Heart right ventricle (tissue), 16 donors: ENCODE data around the gene ARHGAP22. TPM values are rescaled to one million over a fixed set of nuclear protein-coding genes. Genes with fewer than 3 reads are reported as not detected.

Source experiments
- ATAC-seq, 8 donors: fragments of 200-7000 bp; cut with Tn5 transposase; one replicate each; pipeline ENCODE4 v1.9.1; 2020; ENCODE audit warnings: mild to moderate bottlenecking in 8 of 8, moderate library complexity in 8 of 8, moderate number of reproducible peaks in 1 of 8
- DNase-seq, 2 donors: peaks; one replicate each; pipeline ENCODE4 v3.0.0-alpha.2; 2020
- H3K27ac ChIP-seq, 10 donors: fragments of 200-600 bp; sonication (generic) in 2 of 10; one replicate each; pipeline versions ENCODE4 v1.5.0 to v1.8.0; 2020 to 2022; ENCODE audit warnings: mild to moderate bottlenecking in 3 of 10
- H3K27me3 ChIP-seq, 7 donors: fragments of 200-600 bp; one replicate each; pipeline ENCODE4 v1.8.0; 2021 to 2022; ENCODE audit warnings: mild to moderate bottlenecking in 2 of 7
- H3K36me3 ChIP-seq, 9 donors: fragments of 200-600 bp; sonication (generic) in 1 of 9; one replicate each; pipeline versions ENCODE4 v1.5.0 to v1.8.0; 2020 to 2022; ENCODE audit warnings: mild to moderate bottlenecking in 2 of 9
- H3K4me1 ChIP-seq, 9 donors: fragments of 200-600 bp; sonication (generic) in 1 of 9; one replicate each; pipeline versions ENCODE4 v1.5.0 to v1.8.0; 2020 to 2022; ENCODE audit warnings: mild to moderate bottlenecking in 4 of 9
- H3K4me3 ChIP-seq, 10 donors: fragments of 200-600 bp; sonication (generic) in 2 of 10; one replicate each; pipeline versions ENCODE4 v1.5.0 to v1.8.0; 2020 to 2022; ENCODE audit warnings: mild to moderate bottlenecking in 7 of 10, moderate library complexity in 2 of 10
- H3K9me3 ChIP-seq, 11 donors: fragments of 200-600 bp in 10 of 11; sonication (generic) in 2 of 11; one replicate each; pipeline versions ENCODE4 v1.5.0 to v1.8.0; 2013 to 2022; ENCODE audit warnings: mild to moderate bottlenecking in 2 of 11, control low read depth in 1 of 11, moderate library complexity in 1 of 11
- CTCF ChIP-seq, 9 donors: fragments of 200-600 bp; sonication (generic) in 2 of 9; IDR thresholded peaks; one replicate each; pipeline versions ENCODE4 v1.5.0 to v1.8.0; 2021 to 2022; ENCODE audit warnings: antibody characterized with exemption in 9 of 9, mild to moderate bottlenecking in 5 of 9, moderate library complexity in 1 of 9
- WGBS, 2 donors: extraction: QIAGEN DNeasy Blood & Tissue Kit; methylation state at CpG; one replicate each; pipeline ENCODE4 v1.1.7; 2013; ENCODE audit warnings: inconsistent platforms in 1 of 2; 5-methylcytosine and 5-hydroxymethylcytosine counted together
- intact Hi-C, 10 donors: fragments of 100-400 bp; cut with DNase I; formaldehyde crosslinking; loops; one replicate each; pipeline versions ENCODE4 v1.11.1 to v1.14.2; 2022
- polyA plus RNA-seq, 2 donors: library from polyadenylated mRNA; stranded (reverse); fragments of 200-250 nt; gene quantifications; one replicate each; pipeline ENCODE4 v1.2.3, GENCODE V29; 2013
- total RNA-seq, 10 donors: library from RNA; stranded (reverse); fragmentation: NEBNext Ultra II Directional in 3 of 10; extraction: Animal tissue kit (Norgen Biotek cat#: 25700) in 3 of 10; gene quantifications; one replicate each; pipeline versions ENCODE4 v1.2.1 to v1.2.4, GENCODE V29; 2021 to 2023
- donor health status: Arrhythmogenic right ventricular cardiomyopathy.
- donor health status: ischemic (EF 13 %, LVEDD 7.1; RV severe dilation, severe dysfunction).
- donor health status: healthy with polysubstance abuse.
- donor health status: DM: no; HTN: yes; CAD: no.
- donor health status: DM: no; HTN: no; CAD: no.
- donor health status: ischemic (EF 25% LVEDD 6.9; RV normal size, moderate dysfunction).
- donor health status: ischemic (EF 25% LVEDD 5.7; RV mildly dilated, moderate dysfunction).
- donor health status: healthy.
- donor health status: DM: yes; HTN: yes; CAD: no.
- donor health status: Ischemic cardiomyopathy.
- donor health status: ischemic (EF 35%, LVEDD 5.7; RV mildly dilated, moderate dysfunction).
- donor health status: nonischemic (EF 11% LVEDD 7.7; RV severe dilation, severe dysfunction).
- donor health status: DM: yes; HTN: yes; CAD: no.
- donor health status: PGD.
- donor health status: ischemic (EF 29% LVEDD 5.4; RV normal size, mild dysfunction).
- donor health status: nonischemic (EF 23%, LVEDD 6.1; RV moderate dilation, normal function).

Gene ARHGAP22
- total and polyA plus RNA-seq, 12 donors, result 1.5 to 9.3 (median 2.8) TPM

- WGBS, 2 donors, result 86 to 87% methylated on average over 19 of the region's 19 CpGs
- Histone ChIP-seq H3K9me3 (no peaks in the 10 kb centered on the region), H3K36me3 (peaks cover 0 to 36% (median 0%) of the 10 kb centered on the region in 9 donors), H3K4me3 (no peak overlapping the region), H3K27ac (no peak overlapping the region), H3K27me3 (no peaks in the 10 kb centered on the region), H3K4me1 (no peaks in the 10 kb centered on the region)
- intact Hi-C loops, result loop anchor here in 2 of 10 donors (10.0 kb wide), 1 partner anchor 55 kb away; no protein-coding TSS in a partner anchor
- peak in 7 of 8 donors; percentile 47 to 82 (median 70) for ATAC-seq
- DNase-seq, result peak in 1 of 2 donors; percentile 60
- no peak for TF ChIP-seq CTCF (IDR thresholded peaks at IDR 0.05)
Measured at GRCh38 chr10:48449501-48450232, 155.2 kb downstream of the ARHGAP22 start.

- H3K9me3 ChIP-seq, result no peaks in the 10 kb centered on the region
- H3K4me1 ChIP-seq, result no peaks in the 10 kb centered on the region
- 94% methylated on average over 4 of the region's 4 CpGs for WGBS, 2 donors
- H3K4me3 ChIP-seq, result no peak overlapping the region
- ATAC-seq (no peak), DNase-seq (no peak)
- H3K27me3 ChIP-seq, result no peaks in the 10 kb centered on the region
- intact Hi-C loops, result loop anchor here in 2 of 10 donors (10.0 kb wide), 1 partner anchor 56 kb away; no protein-coding TSS in a partner anchor
- peaks cover 0 to 36% (median 0%) of the 10 kb centered on the region in 9 donors for H3K36me3 ChIP-seq
- no peak overlapping the region for H3K27ac ChIP-seq
- TF ChIP-seq CTCF (IDR thresholded peaks at IDR 0.05), result no peak
Measured at GRCh38 chr10:48448796-48449195, 156.1 kb downstream of the ARHGAP22 start.

- Histone ChIP-seq H3K36me3 (peaks cover 0 to 26% (median 0%) of the 10 kb centered on the region in 9 donors), H3K27me3 (no peaks in the 10 kb centered on the region), H3K4me3 (no peak overlapping the region), H3K9me3 (no peaks in the 10 kb centered on the region), H3K27ac (no peak overlapping the region), H3K4me1 (no peaks in the 10 kb centered on the region)
- ATAC-seq, result no peak
- intact Hi-C loops, result loop anchor here in 2 of 10 donors (10.0 kb wide), 1 partner anchor 57 kb away; no protein-coding TSS in a partner anchor
- 92 to 94% methylated on average over 11 of the region's 11 CpGs for WGBS, 2 donors
- no peak for TF ChIP-seq CTCF (IDR thresholded peaks at IDR 0.05)
- DNase-seq, result no peak
Measured at GRCh38 chr10:48447356-48448215, 157.3 kb downstream of the ARHGAP22 start.

- H3K27ac ChIP-seq, result no peak overlapping the region
- no peak for TF ChIP-seq CTCF (IDR thresholded peaks at IDR 0.05)
- DNase-seq (no peak), ATAC-seq (no peak)
- no peaks in the 10 kb centered on the region for H3K9me3 ChIP-seq
- no peaks in the 10 kb centered on the region for H3K27me3 ChIP-seq
- H3K4me3 ChIP-seq, result no peak overlapping the region
- intact Hi-C loops, result loop anchor here in 2 of 10 donors (10.0 kb wide), 1 partner anchor 58 kb away; no protein-coding TSS in a partner anchor
- H3K36me3 ChIP-seq, result peaks cover 0 to 23% (median 0%) of the 10 kb centered on the region in 9 donors
- 84% methylated on average over 7 of the region's 7 CpGs for WGBS, 2 donors
- H3K4me1 ChIP-seq, result no peaks in the 10 kb centered on the region
Measured at GRCh38 chr10:48446785-48447184, 158.1 kb downstream of the ARHGAP22 start.
